Measurements from ENCODE around the gene UBXN1.
"Not testable (repeated sequence)": the region's sequence is repeated elsewhere in the genome, so short reads cannot be mapped to it uniquely, and the experiment has no call there.

UBXN1 gene

DNA sequence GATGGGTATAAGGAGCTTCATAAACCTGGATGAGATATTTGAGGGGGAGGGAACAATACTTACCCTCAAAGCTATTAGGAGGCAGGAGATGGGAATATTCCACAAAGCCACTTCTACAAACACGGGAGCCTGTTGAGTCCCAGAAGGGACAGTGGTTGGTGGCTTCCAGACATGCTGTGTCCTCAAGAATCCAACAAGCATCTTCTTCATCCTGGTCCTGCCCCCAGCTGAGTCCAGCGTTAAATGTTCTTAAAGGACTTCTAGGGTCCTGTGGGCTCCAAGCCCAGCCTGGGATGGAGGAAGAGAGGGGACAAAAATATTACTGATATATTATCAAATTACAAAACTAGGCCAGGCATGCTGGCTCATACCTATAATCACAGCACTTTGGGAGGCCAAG is 11.4 kb downstream of the UBXN1 start:
- peaks cover 30% of the 10 kb centered on the region for H3K36me3 ChIP-seq (ENCODE audit: control insufficient read depth, insufficient read depth, low read length, severe bottlenecking)
- DNase-seq (ENCODE audit: low read depth): no peak
- H3K9me3 ChIP-seq (ENCODE audit: control insufficient read depth, low read length): no peaks in the 10 kb centered on the region
- peak overlapping the region; percentile 94 for H3K9ac ChIP-seq (ENCODE audit: low read length)
- peak overlapping the region; percentile 98 for H3K4me3 ChIP-seq (ENCODE audit: low read length)
- H3K27me3 ChIP-seq (replicated peaks; ENCODE audit: control insufficient read depth, insufficient read depth, low read length): no peaks in the 10 kb centered on the region
- peaks cover 28% of the 10 kb centered on the region for H3K4me1 ChIP-seq (ENCODE audit: control insufficient read depth, insufficient read depth, low read length)

DNA sequence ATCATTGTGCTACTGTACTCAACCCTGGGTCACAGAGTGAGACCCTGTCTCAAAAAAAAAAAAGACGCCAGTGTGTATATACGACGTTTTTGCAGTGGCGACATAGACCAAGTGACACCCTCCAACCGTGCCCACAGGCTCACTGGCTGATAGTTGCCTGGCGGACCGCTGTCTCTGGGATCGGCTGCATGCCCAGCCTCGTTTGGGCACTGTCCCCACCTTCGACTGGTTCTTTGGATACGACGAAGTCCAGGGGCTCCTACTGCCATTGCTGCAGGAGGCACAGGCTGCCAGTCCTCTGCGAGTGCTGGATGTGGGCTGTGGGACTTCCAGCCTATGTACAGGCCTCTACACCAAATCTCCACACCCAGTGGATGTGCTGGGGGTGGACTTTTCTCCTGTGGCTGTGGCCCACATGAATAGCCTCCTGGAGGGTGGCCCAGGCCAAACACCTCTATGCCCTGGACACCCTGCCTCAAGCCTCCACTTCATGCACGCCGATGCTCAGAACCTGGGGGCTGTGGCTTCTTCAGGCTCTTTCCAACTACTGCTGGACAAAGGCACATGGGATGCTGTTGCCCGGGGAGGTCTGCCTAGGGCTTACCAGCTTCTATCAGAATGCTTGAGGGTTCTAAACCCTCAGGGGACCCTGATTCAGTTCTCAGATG is 12.5 kb downstream of the UBXN1 start:
- peaks cover 39% of the 10 kb centered on the region for H3K36me3 ChIP-seq (ENCODE audit: control insufficient read depth, insufficient read depth, low read length, severe bottlenecking)
- H3K9me3 ChIP-seq (ENCODE audit: control insufficient read depth, low read length): no peaks in the 10 kb centered on the region
- peaks cover 27% of the 10 kb centered on the region for H3K4me1 ChIP-seq (ENCODE audit: control insufficient read depth, insufficient read depth, low read length)
- H3K9ac ChIP-seq (ENCODE audit: low read length): peak overlapping the region; percentile 94
- no peaks in the 10 kb centered on the region for H3K27me3 ChIP-seq (replicated peaks; ENCODE audit: control insufficient read depth, insufficient read depth, low read length)
- peak overlapping the region; percentile 98 for H3K4me3 ChIP-seq (ENCODE audit: low read length)
- DNase-seq (ENCODE audit: low read depth): no peak

DNA sequence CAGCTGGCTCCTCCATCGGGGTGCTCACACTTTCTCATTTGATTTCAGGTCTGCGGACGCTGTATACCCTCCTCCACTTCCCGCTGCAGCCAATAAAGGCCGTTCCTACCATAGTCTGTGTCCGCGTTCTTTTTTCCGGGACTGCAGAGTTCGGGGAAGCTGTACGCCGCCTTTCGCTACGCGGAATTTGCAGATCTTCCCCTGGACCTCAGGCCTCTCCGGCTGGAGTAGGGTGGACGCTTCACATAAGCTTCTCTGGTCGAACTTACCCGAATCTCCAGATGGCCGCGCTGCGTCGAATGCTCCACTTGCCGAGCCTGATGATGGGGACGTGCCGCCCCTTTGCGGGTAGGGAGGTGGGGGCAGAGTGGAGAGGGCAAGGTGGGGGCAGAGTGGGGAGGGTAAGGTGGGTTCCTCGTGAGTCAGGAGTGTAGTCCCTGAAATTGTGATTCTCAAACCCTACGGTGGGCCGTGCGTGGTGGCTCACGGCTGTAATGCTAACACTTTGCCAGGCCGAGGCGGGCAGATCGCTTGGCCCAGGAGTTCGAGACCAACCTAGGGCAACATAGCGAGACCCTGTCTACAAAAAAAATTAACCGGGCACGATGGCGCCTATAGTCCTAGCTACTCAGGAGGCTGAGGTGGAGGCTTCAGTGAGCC is 13.1 kb downstream of the UBXN1 start:
- peak overlapping the region; percentile 94 for H3K9ac ChIP-seq (ENCODE audit: low read length)
- H3K36me3 ChIP-seq (ENCODE audit: control insufficient read depth, insufficient read depth, low read length, severe bottlenecking): peaks cover 42% of the 10 kb centered on the region
- peak; percentile 77 for DNase-seq (ENCODE audit: low read depth)
- peaks cover 27% of the 10 kb centered on the region for H3K4me1 ChIP-seq (ENCODE audit: control insufficient read depth, insufficient read depth, low read length)
- H3K9me3 ChIP-seq (ENCODE audit: control insufficient read depth, low read length): no peaks in the 10 kb centered on the region
- no peaks in the 10 kb centered on the region for H3K27me3 ChIP-seq (replicated peaks; ENCODE audit: control insufficient read depth, insufficient read depth, low read length)
- peak overlapping the region; percentile 98 for H3K4me3 ChIP-seq (ENCODE audit: low read length)

DNA sequence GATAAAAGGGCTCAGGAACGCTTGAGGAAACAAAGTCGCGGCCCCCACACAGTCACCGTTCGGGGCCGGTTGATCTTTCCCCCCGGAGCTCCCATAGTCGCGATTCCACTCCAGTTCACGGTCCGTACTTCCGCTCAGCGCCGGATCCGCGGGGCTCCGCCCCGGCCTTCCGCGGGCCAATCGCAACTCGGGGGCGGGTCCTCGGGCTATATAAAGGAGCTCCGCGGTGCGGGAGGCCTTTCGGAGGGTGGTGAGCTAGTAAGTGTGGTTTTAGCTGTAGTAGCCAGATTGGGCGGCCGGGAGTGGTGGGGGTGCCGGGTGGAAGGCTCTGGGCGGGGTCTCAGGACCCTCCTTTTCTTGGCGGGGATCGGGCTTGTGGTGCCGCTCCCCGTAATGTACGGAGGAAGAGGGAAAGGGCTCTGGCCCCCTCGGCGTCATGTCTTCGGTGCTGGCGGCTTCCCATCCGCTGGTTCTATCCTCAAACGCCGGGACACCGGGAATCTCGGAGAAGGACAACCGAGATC is 13.7 kb downstream of the UBXN1 start, which contains the start of the genes C11orf98 and CSKMT:
C11orf98 (minus strand) TSS at position 136 of the 524 bp plus-strand sequence; CDS start at position 95, 41 bp downstream.
CSKMT (plus strand) TSS at position 238 of the 524 bp plus-strand sequence. CDS start 568 bp downstream, outside the sequence.
- no peaks in the 10 kb centered on the region for H3K9me3 ChIP-seq (ENCODE audit: control insufficient read depth, low read length)
- peak; percentile 97 for DNase-seq (ENCODE audit: low read depth)
- H3K9ac ChIP-seq (ENCODE audit: low read length): peak within 1 kb of the TSS; percentile 94
- no peaks in the 10 kb centered on the region for H3K27me3 ChIP-seq (replicated peaks; ENCODE audit: control insufficient read depth, insufficient read depth, low read length)
- peaks cover 24% of the 10 kb centered on the region for H3K4me1 ChIP-seq (ENCODE audit: control insufficient read depth, insufficient read depth, low read length)
- H3K36me3 ChIP-seq (ENCODE audit: control insufficient read depth, insufficient read depth, low read length, severe bottlenecking): peaks cover 42% of the 10 kb centered on the region
- peak within 1 kb of the TSS; percentile 98 for H3K4me3 ChIP-seq (ENCODE audit: low read length)

DNA sequence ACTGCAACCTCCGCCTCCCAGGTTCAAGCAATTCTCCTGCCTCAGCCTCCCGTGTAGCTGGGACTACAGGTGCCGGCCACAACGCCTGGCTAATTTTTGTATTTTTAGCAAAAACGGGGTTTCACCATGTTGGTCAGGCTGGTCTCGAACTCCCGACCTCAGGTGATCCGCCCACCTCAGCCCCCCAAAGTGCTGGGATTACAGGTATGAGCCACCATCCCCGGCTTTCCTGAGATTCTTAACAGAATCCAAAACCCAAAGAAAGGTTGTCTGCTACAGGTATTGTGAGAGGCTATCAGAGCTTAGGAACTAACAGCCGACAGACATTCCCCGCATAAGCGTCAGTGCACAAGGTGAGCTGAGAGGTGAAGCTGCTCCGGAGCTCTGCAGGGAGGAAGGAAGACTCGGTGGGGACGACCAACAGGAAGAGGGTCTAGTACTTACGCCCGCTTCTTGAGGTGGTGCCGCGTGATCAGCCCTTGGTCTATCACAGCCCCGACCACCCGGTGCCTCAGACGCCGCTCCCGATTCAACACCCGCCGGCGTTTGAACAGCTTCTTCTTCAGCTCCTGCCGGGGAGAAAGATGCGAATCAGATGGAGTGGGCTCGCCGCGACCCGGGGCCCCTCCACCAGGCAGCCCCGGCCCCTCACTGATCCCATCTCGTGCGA is 14.3 kb downstream of the UBXN1 start:
- peaks cover 42% of the 10 kb centered on the region for H3K36me3 ChIP-seq (ENCODE audit: control insufficient read depth, insufficient read depth, low read length, severe bottlenecking)
- H3K9ac ChIP-seq (ENCODE audit: low read length): peak overlapping the region; percentile 94
- no peaks in the 10 kb centered on the region for H3K27me3 ChIP-seq (replicated peaks; ENCODE audit: control insufficient read depth, insufficient read depth, low read length)
- H3K9me3 ChIP-seq (ENCODE audit: control insufficient read depth, low read length): no peaks in the 10 kb centered on the region
- DNase-seq (ENCODE audit: low read depth): no peak
- H3K4me1 ChIP-seq (ENCODE audit: control insufficient read depth, insufficient read depth, low read length): peaks cover 21% of the 10 kb centered on the region
- peak overlapping the region; percentile 98 for H3K4me3 ChIP-seq (ENCODE audit: low read length)

DNA sequence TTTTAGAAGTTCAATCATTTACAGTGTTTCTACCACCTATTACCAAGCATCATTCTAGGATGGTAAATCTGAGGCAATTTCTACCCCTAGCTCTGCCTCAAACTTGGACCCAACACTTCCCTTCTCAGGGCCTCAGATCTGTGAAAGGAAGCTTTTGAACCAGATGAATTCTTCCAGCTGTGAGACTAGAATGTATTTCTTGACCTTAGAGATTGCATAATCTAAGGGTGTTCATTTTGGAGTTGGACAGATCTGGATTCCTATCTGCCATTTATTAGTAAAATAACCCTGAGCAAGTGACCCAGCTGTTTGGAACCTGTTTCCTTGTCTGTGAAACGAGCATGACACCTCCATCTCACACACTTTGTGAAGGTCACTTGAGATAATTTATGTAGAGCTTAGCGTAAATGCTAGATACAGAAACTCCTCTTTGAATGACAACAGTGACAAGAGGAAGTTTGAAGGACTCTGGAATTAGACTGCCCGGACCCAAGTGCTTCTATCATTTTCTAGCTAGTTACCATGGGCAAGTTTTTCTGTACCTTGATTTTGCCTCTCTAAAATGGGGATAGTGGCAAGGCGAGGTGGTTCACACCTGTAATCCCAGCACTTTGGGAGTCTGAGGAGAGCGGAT is 22.0 kb downstream of the UBXN1 start:
- DNase-seq (ENCODE audit: low read depth): peak; percentile 41
- Histone ChIP-seq H3K9ac (ENCODE audit: low read length) (no peak overlapping the region), H3K4me1 (ENCODE audit: control insufficient read depth, insufficient read depth, low read length) (peaks cover 8% of the 10 kb centered on the region), H3K4me3 (ENCODE audit: low read length) (no peak overlapping the region), H3K36me3 (ENCODE audit: control insufficient read depth, insufficient read depth, low read length, severe bottlenecking) (peaks cover 7% of the 10 kb centered on the region), H3K27me3 (replicated peaks; ENCODE audit: control insufficient read depth, insufficient read depth, low read length) (no peaks in the 10 kb centered on the region), H3K9me3 (ENCODE audit: control insufficient read depth, low read length) (no peaks in the 10 kb centered on the region)

DNA sequence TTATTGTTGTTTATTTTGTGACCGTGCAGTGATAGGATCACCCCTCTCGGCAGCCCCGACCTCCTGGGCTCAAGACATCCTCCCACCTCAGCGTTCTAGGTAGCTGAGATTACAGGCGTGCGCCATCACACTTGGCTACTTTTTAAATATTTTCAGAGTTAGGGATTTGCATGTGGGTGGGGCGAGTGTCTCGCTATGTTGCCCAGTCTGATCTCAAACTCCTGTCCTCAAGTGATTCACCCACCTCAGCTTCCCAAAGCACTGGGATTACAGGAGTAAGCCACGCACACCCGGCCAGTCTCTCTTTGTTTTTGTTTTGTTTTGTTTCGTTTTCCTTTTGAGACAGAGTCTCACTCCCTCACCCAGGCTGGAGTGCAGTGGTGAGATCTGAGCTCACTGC is 24.6 kb downstream of the UBXN1 start:
- Histone ChIP-seq H3K9me3 (ENCODE audit: control insufficient read depth, low read length) (no peaks in the 10 kb centered on the region), H3K27me3 (replicated peaks; ENCODE audit: control insufficient read depth, insufficient read depth, low read length) (no peaks in the 10 kb centered on the region), H3K4me3 (ENCODE audit: low read length) (no peak overlapping the region), H3K9ac (ENCODE audit: low read length) (no peak overlapping the region), H3K4me1 (ENCODE audit: control insufficient read depth, insufficient read depth, low read length) (peaks cover 13% of the 10 kb centered on the region), H3K36me3 (ENCODE audit: control insufficient read depth, insufficient read depth, low read length, severe bottlenecking) (peaks cover 6% of the 10 kb centered on the region)
- no peak for DNase-seq (ENCODE audit: low read depth)

DNA sequence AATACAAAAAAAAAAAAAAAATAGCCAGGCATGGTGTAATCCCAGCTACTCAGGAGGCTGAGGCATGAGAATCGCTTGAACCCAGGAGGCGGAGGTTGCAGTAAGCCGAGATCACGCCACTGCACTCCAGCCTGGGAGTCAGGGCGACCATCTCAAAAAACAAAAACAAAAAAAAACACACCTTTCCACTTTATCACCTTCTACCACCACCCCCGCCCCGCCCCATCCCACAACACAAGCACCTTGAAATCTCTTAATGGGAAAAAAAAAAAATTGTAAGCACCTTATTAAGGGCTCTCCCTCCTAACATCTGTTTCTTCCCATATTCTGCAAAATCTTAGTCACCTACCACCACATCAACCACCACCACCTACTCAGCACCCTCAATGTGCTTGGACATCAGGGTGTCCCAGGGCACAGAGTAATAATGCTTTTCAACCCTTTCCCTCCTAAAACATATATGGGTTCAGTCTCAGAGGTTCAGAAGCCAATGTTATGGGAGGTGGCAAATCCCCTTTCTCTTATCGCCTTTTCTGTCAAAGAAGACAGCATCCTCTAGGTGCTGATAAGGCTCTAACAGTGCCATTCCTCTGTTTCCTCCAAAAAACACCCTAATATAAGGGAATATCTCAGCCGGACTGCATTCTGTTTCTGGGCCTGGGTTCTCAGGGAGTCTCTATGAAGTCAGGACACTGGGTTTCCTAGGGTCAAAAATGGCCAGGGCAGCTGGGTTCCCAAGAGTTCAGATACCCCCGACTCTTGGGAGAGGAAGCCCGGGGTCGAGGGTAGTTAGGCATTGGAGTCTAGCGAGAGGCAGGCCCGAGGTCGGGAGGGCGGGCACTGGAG is 26.5 kb downstream of the UBXN1 start:
- H3K4me1 ChIP-seq (ENCODE audit: control insufficient read depth, insufficient read depth, low read length): peaks cover 20% of the 10 kb centered on the region
- no peaks in the 10 kb centered on the region for H3K27me3 ChIP-seq (replicated peaks; ENCODE audit: control insufficient read depth, insufficient read depth, low read length)
- H3K9me3 ChIP-seq (ENCODE audit: control insufficient read depth, low read length): no peaks in the 10 kb centered on the region
- peak overlapping the region; percentile 93 for H3K4me3 ChIP-seq (ENCODE audit: low read length)
- peak; percentile 11 for DNase-seq (ENCODE audit: low read depth)
- peak overlapping the region; percentile 94 for H3K9ac ChIP-seq (ENCODE audit: low read length)
- H3K36me3 ChIP-seq (ENCODE audit: control insufficient read depth, insufficient read depth, low read length, severe bottlenecking): peaks cover 19% of the 10 kb centered on the region

DNA sequence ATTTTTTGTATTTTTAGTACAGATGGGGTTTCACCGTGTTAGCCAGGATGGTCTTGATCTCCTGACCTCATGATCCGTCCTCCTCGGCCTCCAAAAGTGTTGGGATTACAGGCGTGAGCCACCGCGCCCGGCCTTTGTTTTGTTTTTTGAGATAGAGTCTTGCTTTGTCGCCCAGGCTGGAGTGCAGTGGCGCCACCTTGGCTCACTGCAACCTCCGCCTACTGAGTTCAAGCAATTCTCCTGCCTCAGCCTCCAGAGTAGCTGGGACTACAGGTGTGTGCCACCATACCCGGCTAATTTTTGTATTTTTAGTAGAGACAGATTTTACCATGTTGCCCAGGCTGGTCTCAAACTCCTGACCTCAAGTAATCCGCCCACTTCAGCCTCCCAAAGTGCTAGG is 28.6 kb downstream of the UBXN1 start:
- H3K4me3 ChIP-seq (ENCODE audit: low read length); DNase-seq (ENCODE audit: low read depth); H3K27me3 ChIP-seq (replicated peaks; ENCODE audit: control insufficient read depth, insufficient read depth, low read length); H3K9me3 ChIP-seq (ENCODE audit: control insufficient read depth, low read length); H3K9ac ChIP-seq (ENCODE audit: low read length): not testable (repeated sequence)
- peaks cover 19% of the 10 kb centered on the region for H3K36me3 ChIP-seq (ENCODE audit: control insufficient read depth, insufficient read depth, low read length, severe bottlenecking)
- H3K4me1 ChIP-seq (ENCODE audit: control insufficient read depth, insufficient read depth, low read length): peaks cover 30% of the 10 kb centered on the region

DNA sequence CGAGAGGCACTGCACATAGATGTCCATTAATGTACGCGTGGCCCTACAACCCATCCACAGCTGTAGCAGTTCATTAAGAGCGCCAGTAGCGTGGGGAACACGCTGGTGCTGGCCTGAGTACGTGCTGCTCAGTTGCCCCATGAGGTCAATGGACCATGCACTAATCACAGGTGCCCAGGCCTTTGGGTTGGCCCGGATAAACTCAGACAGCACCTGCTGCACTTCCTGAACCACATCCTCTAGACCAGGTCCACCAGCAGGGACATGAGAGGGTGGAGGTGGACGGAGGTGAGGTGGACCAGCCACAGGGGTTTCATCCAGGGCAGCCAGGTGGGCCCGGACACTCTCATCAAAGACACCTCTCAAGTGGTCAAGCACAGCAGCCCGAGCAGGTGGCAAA is 29.4 kb downstream of the UBXN1 start:
- Histone ChIP-seq H3K4me3 (ENCODE audit: low read length) (no peak overlapping the region), H3K27me3 (replicated peaks; ENCODE audit: control insufficient read depth, insufficient read depth, low read length) (no peaks in the 10 kb centered on the region), H3K9ac (ENCODE audit: low read length) (no peak overlapping the region), H3K4me1 (ENCODE audit: control insufficient read depth, insufficient read depth, low read length) (peaks cover 37% of the 10 kb centered on the region), H3K9me3 (ENCODE audit: control insufficient read depth, low read length) (no peaks in the 10 kb centered on the region), H3K36me3 (ENCODE audit: control insufficient read depth, insufficient read depth, low read length, severe bottlenecking) (peaks cover 20% of the 10 kb centered on the region)
- DNase-seq (ENCODE audit: low read depth): no peak

All from adipocyte (in vitro differentiated cells).